Neural crest cell (in vitro differentiated cells): ENCODE results near the gene SNIP1. TPM values are rescaled to one million over a fixed set of nuclear protein-coding genes. Genes with fewer than 3 reads are reported as not detected.

Experiments used
- DNase-seq: peaks from one replicate; pipeline ENCODE4 v3.0.0; 2021; ENCODE audit warnings: low read depth, mixed read lengths, low spot score
- H3K27ac Mint-ChIP-seq: one replicate; pipeline ENCODE4 v1.8.0; 2021; ENCODE audit warnings: mild to moderate bottlenecking, mixed read lengths; ENCODE audit not compliant: unreplicated experiment
- H3K27me3 Mint-ChIP-seq: 2 replicates; pipeline ENCODE4 v1.8.0; 2021; ENCODE audit warnings: low read depth, mild to moderate bottlenecking, mixed read lengths
- H3K36me3 Mint-ChIP-seq: 2 replicates; pipeline ENCODE4 v1.8.0; 2021; ENCODE audit warnings: low read depth, mild to moderate bottlenecking, mixed read lengths
- H3K4me1 Mint-ChIP-seq: 2 replicates; pipeline ENCODE4 v1.8.0; 2021; ENCODE audit warnings: mixed read lengths
- H3K4me3 Mint-ChIP-seq: one replicate; pipeline ENCODE4 v1.8.0; 2021; ENCODE audit warnings: mild to moderate bottlenecking, mixed read lengths
- H3K9me3 Mint-ChIP-seq: 2 replicates; pipeline ENCODE4 v1.8.0; 2021; ENCODE audit warnings: mixed read lengths
- CTCF ChIP-seq: fragments of 200-600 bp; sonication (generic); conservative IDR thresholded peaks from 2 replicates; pipeline ENCODE4 v1.5.0; 2021; ENCODE audit warnings: antibody characterized with exemption, mild to moderate bottlenecking
- long read RNA-seq: library from polyadenylated mRNA; unstranded; transcript quantifications from one replicate; pipeline ENCODE4 v2.0.0, GENCODE V29; 2020
- total RNA-seq: library from RNA; stranded (reverse); gene quantifications from 2 replicates; pipeline ENCODE4 v1.2.1, GENCODE V29; 2021

The SNIP1 gene, protein sequence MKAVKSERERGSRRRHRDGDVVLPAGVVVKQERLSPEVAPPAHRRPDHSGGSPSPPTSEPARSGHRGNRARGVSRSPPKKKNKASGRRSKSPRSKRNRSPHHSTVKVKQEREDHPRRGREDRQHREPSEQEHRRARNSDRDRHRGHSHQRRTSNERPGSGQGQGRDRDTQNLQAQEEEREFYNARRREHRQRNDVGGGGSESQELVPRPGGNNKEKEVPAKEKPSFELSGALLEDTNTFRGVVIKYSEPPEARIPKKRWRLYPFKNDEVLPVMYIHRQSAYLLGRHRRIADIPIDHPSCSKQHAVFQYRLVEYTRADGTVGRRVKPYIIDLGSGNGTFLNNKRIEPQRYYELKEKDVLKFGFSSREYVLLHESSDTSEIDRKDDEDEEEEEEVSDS
- total RNA-seq: 22.4 and 23.0 TPM in 2 replicates
- long read RNA-seq, full-length matches to known transcripts: 9 of 12 reads
- long read RNA-seq, partial matches to known transcripts: 1 of 12 reads
- long read RNA-seq, other reads (novel, unspliced or antisense): 2 of 12 reads

GRCh38 chr1:37553927-37554808 lies at the start of gene SNIP1:
TSS of gene SNIP1 (minus strand) at chr1:37554293. CDS start at chr1:37554229, 64 bp downstream.
- Mint-ChIP-seq H3K36me3 (no peaks in the 10 kb centered on the region), H3K9me3 (no peaks in the 10 kb centered on the region), H3K27ac (peak within 1 kb of the TSS; percentile 96), H3K4me1 (peaks cover 44% of the 10 kb centered on the region), H3K4me3 (peak within 1 kb of the TSS; percentile 99), H3K27me3 (no peaks in the 10 kb centered on the region)
- DNase-seq: peak; percentile 77
- TF ChIP-seq CTCF: no peak

DNA sequence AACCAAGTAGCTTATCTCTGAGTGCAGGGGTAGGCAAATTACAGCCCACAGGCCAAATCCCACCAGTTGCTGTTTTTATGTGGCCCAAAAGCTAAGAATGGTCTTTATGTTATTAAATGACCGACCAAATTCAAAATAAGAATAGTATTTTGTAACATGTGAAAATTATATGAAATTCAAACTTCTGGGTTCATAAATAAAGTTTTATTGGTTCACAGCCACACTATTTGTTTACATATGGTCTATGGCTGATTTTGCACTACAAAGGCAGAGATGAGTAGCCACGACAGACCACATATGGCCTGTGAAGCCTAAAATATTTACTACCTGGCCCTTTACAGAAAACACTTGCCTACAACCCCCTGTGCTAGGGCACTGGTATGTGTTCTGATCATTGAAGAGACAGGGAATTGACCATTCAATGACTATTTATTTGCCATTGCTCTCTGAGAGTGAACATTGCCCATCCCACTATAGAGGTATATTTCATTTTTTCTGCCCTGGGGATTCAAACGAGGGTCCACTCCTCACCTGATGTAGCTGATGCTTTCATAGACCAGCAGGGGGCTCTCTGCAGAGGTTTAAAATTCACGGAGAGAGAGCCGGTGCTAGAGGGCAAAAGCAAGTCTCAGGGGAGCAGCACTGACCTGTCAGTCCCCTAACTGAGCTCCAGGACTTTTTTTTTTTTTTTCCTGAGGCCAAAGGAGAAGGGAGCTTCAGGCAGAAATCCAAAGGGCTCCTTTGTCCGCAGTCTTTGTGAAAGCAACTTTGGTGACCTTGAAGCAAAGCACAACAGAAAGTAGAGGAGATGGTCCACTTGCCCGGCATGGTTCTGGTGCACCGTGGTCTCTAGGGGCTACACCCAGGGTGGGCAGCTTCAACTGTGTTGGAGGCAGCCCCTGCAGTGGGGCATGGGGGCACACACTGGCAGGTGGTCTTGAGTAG lies 48.9 kb upstream of the SNIP1 start:
- TF ChIP-seq CTCF: peak; percentile 78
- Mint-ChIP-seq H3K9me3 (no peaks in the 10 kb centered on the region), H3K27ac (no peak overlapping the region), H3K4me1 (no peaks in the 10 kb centered on the region), H3K27me3 (peaks cover 63% of the 10 kb centered on the region), H3K4me3 (peak overlapping the region; percentile 6), H3K36me3 (no peaks in the 10 kb centered on the region)
- peak; percentile 30 for DNase-seq

- Mint-ChIP-seq H3K27ac (no peak overlapping the region), H3K9me3 (no peaks in the 10 kb centered on the region), H3K27me3 (peaks cover 79% of the 10 kb centered on the region), H3K4me1 (peaks cover 1% of the 10 kb centered on the region), H3K36me3 (no peaks in the 10 kb centered on the region), H3K4me3 (no peak overlapping the region)
- DNase-seq: no peak
- TF ChIP-seq CTCF: no peak
Measured at GRCh38 chr1:37601441-37601840, 47.3 kb upstream of the SNIP1 start.

GRCh38 chr1:37599940-37600339 lies 45.8 kb upstream of the SNIP1 start:
- DNase-seq: no peak
- peaks cover 16% of the 10 kb centered on the region for H3K4me1 Mint-ChIP-seq
- peaks cover 83% of the 10 kb centered on the region for H3K27me3 Mint-ChIP-seq

More at GRCh38 chr1:37599940-37600339, 45.8 kb upstream of the SNIP1 start:
- Mint-ChIP-seq H3K36me3 (no peaks in the 10 kb centered on the region), H3K4me3 (no peak overlapping the region), H3K9me3 (no peaks in the 10 kb centered on the region), H3K27ac (no peak overlapping the region)
- no peak for TF ChIP-seq CTCF
